Stimulated activated CD4-positive, alpha-beta T cell treated with anti-CD3 and anti-CD28 coated beads, Interleukin-4, amount 100 ng/mL, for 24 hours (primary cell): ENCODE measurements around the gene HLA-B.
A peak's percentile ranks its signal among the peaks of the same experiment; 100 is the strongest.
"Not testable (repeated sequence)": the region's sequence is repeated elsewhere in the genome, so short reads cannot be mapped to it uniquely, and the experiment has no call there.

ENCODE experiments used
- DNase-seq: peaks from one replicate; pipeline ENCODE4 v3.0.0-alpha.2; 2020

Gene HLA-B

DNA sequence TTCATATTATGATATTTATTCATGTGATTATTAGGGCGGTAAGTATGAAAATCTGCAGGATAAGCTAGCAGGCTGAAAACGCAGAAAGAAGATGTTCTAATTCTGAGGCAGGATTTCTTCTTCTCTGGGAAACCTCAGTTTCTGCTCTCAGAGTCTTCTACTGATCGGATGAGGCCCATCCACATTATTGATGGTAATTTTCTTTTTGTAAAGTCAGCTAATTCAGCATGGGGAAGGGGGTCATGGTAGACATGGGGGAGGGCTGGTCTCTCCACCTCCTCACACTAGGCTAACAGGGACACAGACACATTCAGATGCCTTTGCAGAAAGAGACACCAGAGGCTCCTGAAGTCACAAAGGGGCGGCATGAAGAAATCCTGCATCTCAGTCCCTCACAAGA lies 24.7 kb upstream of the HLA-B start:
- DNase-seq = no peak

DNA sequence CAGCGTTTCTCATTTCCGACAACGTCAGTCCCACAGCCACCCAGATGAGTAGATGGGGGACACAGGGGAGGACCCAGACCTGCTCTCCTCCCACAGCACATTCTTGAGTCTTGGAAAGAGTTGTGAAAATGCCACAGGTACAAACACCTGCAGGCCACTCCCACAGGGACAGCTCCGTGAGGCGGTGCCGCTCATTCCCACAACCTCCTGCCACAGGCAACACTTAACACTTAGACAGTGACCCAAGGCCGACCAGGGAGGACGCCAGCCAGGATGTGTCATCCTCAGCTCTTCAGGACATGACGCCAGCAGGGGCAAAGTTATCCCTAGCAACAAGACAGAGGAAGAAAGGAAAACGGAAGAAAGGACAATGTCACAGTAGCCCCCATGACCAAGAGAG lies 22.9 kb upstream of the HLA-B start:
- no peak for DNase-seq

DNA sequence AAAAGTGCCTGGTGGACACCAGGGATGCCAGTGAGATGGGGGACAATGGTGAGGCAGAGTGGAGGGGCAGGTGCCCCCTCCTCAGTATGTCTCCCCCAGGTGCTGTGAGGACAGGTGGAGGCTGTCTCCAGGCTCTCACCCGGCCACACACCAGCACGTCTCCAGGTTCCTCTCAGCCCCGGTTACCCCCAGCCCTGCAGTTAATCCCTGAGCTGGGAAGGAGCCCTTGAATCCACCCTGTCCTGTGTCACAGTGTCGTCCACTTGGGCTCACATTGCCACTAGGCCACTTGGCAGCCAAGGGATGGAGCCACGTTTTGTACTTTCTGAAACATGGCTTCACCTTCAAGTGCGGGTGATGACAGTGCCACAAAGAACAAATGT lies 21.7 kb upstream of the HLA-B start:
- no peak for DNase-seq

DNA sequence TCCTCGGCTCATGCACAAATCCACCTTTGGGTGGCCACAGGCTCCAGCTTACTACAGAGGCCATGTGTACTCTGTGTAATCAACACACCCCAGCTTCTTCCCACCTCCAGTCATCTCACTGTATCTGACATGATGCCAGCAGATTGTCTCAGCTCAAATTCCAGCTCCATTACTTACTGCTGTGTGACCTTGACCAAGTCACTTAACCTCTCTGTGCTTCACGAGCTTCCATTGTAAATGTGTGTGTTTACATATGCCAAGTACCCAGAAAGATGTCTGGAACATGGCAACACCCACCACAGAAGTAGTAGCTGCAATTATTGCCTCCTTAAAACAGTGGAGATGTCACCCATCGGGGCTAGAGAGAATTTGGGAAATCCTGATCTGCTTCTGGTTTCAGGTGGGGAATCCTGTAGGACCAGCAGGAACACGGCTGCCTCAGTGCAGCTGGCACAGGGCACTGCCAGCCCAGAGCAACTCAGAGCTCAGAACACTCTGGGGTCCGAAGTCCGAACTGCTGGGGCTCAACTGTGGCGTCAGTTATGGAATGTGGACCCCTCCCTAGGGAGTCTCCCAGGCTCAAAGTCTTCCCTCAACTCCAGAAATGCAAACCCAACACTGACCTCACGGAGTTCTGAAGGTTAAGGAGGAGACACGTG lies 21.2 kb upstream of the HLA-B start:
- no peak for DNase-seq

DNA sequence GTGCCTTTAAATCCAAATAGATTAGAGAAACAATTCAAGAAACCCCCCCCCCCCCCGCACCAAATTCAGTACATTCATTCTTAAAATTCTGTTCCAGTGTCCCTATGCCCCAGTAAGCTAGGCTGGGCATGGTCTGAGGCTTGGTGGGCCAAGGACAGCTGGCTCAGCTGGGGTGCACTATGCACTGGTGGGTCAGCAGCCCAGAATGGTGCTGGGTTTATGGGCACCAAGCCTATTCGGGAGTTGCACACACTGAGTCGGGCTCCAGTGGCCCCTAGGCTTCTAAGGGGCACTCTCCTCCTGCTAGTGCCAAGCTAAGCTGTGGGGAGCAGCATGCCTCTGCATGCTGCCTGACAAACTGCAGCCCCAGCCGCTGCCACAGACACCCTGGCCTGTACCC lies 20.1 kb upstream of the HLA-B start:
- DNase-seq = no peak

DNA sequence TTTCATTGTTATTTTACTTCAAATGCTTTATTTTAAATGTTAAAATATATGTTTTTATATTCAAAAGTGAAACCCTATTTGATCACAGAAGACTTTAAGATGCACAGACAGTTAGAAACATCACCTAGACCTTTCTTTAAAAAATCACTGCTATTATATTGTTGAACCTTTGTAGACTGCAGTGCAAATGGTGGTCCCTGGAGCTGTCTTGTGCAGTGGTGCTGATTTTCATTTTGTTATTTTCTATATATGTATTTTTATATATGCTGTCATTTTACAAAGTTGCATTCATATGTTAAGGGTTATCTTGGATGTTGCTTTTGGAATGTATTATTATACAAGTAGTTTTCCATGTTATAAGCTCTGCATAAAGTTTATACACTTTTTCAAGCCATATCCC lies 18.7 kb upstream of the HLA-B start:
- DNase-seq = no peak

DNA sequence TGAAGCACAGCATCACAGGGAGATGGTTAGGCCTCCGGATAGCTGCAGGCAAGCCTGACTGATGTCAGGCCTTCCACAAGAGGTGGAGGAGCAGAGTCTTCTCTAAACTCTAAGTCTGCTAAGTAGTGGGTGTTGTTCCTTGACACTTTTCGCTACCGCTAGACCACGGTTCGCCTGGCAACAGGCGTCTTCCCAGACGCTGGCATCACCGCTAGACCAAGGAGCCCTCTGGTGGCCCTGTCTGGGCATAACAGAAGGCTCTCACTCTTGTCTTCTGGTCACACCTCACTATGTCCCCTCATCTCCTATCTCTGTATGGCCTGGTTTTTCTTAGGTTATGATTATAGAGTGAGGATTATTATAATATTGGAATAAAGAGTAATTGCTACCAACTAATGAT lies 17.1 kb upstream of the HLA-B start:
- DNase-seq = not testable (repeated sequence)

DNA sequence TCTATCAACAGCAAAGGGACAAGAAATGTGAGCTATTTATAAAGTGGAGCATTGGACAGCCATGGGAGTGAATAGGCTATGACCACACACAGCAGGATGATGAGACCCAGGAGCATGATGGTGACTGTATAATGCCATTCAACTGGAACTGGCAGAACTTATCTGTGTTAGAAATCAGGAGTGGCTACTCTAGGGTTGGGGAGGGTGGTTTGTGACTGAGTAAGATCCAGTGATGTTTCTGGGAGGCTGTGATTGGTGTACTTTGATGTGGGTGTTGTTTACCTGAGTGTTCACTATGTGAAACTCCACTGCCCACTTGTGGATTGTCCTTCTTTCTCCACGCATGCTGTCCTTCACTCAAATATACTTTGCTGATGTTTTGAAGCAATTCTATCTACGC lies 11.5 kb upstream of the HLA-B start:
- DNase-seq = no peak

DNA sequence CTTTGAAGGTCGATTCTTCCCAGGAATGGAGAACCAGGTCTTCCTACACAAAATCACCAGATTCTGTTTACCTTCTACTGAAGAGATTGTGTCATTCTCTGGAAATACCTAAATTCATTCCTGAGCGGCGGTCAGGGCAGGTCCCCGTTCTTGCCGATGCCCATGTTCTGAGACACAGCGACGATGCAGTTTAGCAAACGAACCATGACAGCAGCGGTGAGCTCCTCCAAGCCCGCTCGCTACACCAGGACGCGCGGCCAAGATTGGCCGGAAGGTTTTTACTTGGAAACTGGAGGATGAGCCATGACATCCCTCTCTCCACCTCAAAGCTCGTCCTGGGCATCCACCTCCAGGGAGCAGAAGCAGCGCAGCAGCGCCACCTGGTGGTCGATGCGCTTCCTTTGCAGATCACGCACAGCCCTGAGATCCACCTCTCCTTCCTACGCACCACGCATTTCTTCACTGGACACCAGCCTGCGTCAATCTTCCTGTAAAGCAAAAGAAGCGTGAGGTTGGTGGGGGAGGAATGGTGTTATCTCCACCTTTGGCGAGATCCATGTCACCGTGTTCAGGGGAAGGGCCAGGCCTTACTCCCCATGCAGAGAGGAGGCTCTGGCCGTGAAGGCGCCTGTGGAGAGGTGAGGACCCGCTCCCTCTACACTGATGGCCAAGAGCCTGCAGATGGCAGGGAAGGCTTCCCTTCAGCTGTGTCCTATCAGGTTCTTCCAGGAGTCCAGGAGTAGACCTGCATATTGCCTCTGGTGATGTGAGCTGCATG lies 9.9 kb upstream of the HLA-B start:
- DNase-seq = peak; percentile 92

DNA sequence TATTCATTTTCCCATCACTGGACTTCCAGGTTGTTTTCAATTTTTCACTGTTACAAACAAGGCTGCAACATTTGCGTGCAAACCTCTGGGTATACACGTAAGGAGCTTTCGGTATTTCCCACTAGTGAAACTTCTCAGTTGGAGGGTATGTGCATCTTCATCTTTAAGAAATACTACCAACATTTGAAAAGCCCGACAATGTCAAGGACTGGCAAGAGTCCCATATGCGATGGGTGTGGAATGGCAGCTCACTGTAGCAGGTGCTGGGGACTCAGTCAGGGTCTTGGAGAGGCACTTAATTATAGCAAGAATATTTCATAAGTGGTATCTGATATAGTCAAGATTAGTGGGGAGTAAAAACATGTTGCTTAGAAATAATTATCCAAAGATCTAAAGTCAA lies 8.9 kb upstream of the HLA-B start:
- no peak for DNase-seq

DNA sequence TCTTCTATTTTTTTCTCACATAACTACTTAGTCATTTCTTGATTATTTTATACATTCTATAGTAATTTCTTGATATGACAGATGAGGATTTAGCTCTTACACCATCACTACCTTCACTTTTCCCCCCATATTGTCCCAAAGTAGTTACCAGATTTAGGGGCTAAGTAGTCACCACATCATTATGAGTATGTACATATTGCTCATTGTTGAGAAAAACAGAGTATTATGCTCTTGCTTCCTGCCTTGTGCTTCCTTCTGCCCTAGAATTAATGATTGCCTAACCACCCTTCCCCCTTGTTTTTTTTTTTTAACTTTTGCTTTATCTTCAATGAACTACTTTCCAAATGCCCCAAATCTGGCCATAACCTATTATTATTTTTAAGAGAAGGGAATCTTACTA lies 6.8 kb upstream of the HLA-B start:
- DNase-seq = no peak

DNA sequence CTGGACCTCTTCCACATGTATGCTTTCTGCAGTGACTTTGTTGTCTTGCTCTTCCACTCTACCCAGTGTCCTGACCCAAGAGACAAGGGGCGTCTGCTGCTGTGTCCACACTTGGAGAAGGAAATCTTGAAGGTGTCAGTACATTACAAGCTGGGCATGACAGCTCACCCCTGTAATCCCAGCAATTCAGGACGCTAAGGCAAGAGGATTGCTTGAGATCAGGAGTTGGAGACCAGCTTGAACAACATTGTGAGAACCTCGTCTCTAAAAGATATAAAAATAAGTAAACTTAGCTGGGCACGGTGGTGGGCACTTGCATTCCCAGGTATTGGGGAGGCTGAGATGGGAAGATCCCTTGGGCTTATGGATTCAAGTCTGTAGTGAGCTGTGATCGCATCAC lies 5.8 kb upstream of the HLA-B start:
- DNase-seq = no peak

DNA sequence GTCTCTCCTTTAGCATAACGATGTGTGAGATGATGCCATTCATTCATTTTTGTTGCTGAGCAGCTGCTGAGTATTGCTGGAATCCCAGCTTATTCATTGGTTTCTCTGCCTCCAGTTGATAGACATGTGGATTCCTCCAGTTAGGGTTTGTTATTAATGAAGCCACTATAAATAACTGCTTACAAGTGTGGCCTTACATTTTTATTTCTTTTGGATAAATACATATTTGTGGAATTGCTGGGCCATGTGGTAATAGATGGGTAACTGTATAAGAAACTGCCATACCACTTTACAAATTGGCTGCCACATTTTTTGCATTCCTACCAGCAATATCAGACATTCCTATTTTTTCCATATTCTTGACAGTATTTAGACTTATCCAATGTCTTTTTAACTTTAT lies 2.6 kb upstream of the HLA-B start:
- DNase-seq = no peak

DNA sequence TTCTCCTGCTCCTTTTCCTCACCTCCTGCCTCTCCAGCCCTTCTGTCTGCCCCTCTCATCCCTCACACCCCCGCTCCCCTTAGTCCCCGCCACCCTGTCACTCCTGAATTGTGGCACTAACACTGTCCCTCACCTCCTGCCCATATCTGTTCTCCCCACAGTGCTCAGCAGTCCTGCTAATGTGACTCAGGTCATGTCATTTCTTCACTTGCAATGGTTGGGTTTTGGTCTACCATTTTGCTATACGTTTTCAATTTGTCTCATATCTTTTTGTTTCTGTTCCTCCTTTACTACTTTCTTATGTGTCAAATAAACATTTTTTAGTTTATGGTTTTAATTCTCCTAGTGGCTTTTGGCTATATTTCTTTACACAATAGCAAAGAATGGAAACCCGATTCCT lies 1.3 kb upstream of the HLA-B start:
- no peak for DNase-seq

DNA sequence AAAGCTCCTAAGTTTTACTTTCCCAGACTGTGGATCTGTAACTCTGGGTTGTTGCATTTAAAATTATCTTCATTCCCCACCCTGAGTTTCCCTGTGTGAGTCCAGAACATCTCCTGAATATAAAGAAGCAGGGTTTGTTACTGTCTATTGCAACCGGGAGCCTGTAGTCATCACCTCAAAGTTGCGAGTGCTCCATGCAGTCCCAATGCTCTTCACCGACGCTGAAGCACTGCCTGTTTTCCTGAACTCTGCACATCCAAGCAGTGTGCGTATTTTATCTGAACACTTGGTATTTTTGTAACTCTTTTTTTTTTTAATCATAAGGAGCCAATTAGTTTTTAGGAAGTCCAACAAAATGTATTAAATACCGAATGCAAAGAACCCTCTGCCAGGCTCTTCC lies 907 bp upstream of the HLA-B start:
- DNase-seq = no peak

DNA sequence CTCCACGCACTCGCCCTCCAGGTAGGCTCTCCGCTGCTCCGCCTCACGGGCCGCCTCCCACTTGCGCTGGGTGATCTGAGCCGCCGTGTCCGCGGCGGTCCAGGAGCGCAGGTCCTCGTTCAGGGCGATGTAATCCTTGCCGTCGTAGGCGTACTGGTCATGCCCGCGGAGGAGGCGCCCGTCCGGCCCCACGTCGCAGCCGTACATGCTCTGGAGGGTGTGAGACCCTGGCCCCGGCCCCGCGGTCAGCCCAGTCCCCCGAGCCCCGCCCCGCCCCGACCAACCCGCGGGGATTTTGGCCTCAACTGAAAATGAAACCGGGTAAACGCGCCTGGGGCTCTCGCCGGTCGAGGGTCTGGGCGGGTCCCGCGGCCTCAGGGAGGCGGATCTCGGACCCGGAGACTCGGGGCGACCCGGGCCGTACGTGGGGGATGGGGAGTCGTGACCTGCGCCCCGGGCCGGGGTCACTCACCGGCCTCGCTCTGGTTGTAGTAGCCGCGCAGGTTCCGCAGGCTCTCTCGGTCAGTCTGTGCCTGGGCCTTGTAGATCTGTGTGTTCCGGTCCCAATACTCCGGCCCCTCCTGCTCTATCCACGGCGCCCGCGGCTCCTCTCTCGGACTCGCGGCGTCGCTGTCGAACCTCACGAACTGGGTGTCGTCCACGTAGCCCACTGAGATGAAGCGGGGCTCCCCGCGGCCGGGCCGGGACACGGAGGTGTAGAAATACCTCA lies 598 bp downstream of the HLA-B start:
- peak; percentile 56 for DNase-seq

DNA sequence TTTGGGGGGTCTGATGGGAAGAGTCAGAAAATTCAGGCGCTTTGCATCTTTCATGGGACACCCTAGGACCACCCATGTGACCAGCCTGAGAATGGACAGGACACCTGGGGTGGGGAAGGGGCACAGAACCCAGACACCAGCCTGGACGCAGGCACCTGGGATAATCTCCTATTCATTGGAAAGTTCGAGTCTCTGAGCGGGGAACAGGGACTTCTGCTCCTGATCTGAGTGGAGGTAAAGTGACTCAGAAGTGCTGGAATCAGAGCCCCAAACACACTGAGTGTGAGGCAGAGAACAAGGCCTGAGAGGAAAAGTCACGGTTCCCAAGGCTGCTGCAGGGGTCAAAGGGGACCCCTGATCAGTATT lies 1.4 kb downstream of the HLA-B start:
- no peak for DNase-seq

DNA sequence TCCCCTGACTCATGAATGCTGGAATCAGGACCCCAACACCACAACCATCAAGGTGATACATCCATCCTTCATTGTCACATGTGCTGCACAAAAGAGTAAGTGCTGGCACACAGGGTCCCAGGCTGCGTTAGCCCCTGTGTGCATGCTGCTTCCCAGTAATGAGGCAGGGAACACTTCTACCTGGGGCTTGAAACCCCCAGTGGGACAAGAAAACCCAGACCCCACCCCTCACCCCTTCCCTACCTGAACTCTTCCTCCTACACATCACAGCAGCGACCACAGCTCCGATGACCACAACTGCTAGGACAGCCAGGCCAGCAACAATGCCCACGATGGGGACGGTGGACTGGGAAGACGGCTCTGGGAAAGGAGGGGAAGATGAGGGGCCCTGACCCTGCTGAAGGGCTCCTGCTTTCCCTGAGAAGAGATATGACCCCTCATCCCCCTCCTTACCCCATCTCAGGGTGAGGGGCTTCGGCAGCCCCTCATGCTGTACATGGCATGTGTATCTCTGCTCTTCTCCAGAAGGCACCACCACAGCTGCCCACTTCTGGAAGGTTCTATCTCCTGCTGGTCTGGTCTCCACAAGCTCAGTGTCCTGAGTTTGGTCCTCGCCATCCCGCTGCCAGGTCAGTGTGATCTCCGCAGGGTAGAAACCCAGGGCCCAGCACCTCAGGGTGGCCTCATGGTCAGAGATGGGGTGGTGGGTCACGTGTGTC lies 2.0 kb downstream of the HLA-B start:
- no peak for DNase-seq

DNA sequence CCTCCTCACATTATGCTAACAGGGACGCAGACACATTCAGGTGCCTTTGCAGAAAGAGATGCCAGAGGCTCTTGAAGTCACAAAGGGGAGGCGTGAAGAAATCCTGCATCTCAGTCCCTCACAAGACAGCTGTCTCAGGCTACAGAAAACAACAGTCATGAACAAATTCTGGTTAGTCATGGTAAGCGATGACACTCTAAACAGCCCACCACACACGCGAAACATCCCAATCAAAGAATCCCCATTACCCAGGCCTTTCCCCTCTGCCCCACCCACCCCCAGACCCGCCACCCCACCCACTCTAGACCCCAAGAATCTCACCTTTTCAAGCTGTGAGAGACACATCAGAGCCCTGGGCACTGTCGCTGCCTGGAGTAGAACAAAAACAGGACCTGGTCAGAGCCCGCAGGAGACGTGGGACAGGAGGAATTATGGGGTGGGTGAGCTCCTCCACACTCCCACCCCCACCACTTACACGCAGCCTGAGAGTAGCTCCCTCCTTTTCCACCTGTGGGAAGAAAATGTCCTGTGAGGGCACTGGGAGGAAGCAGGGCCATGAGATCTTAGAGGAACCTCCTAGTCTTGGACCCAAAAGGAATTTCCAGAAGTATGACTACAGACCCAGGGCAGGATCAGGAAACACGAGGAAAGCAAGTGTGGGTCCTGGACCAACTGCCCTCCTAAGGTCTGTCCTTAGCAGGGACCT lies 2.7 kb downstream of the HLA-B start:
- no peak for DNase-seq

DNA sequence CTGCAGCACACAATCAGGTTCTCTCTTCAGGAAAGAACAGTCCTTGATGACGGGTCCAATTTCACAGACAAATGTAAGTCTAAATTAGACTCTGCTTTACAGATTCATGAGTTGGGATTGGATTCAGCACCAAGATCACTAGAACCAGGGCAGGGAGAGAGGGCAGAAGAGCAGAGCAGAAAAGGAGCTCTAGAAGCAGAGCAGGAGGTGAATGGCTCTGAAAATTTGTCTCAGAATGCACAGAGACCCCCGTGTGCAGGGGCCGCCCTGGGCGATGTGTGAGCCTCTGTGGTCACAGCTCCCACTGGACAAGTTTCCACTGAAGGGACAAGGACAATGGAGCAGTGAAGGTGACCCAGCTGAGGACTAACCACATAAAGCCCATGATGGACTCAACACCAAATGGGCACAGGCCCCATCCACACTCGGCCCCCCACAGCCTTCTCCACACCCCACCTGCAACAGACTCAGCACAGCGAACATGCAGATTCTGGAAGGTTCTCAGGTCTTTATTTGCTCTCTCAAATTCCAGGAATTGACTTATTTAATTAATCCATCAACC lies 3.5 kb downstream of the HLA-B start:
- DNase-seq = no peak

DNA sequence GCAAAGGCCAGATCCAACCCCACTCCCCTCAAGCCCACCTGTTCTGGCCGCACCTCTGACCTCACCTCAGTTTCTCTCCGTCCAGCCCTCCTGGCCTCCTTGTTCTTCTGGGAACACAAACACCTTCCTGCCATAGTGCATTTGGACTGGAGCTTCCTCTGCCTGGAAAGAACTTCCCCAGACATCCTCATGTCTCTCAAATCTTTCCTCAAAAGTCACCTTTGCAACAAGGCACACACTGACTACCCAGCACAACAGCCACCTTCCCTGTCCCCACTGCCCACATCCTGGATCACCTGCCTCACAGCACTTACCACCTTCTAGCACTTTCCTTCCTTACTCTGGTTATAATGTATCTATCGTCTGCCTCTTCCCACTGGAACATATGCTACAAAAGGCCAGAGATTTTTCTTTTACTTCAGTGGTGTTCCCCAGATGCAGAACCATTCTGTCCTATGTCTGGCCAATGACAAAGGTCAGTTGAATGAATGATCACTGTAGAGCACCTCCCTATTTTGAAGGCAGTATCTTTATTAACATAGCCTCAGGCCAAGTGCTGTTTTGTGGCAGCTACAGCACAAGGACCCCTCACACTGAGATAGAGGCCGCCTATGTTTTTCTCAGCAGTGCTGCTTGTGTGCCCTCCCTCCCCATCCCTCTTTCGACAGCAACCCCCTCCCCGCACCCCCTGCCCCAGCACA lies 4.1 kb downstream of the HLA-B start:
- DNase-seq = no peak

DNA sequence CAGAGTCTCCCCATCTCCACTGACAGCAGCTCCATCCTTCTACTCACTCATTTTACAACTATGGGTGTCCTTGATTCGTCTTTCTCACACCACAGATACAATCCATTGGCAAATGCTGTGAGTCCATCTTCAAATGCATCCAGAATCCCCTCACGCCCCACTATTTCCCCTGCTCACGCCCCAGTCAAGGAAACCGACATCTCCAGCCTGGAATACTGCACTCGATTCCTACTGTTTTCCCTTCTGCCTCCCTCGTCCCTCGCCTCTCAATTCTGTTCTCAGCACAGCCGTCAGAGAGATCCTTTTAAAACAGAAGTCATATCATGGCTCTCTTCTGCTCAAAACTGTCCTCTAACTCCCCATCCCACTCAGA lies 4.7 kb downstream of the HLA-B start:
- no peak for DNase-seq
